ENCODE results near the gene ATN1.
A peak's percentile ranks its signal among the peaks of the same experiment; 100 is the strongest.
"Not testable (repeated sequence)": the region's sequence is repeated elsewhere in the genome, so short reads cannot be mapped to it uniquely, and the experiment has no call there.

The ATN1 gene

DNA sequence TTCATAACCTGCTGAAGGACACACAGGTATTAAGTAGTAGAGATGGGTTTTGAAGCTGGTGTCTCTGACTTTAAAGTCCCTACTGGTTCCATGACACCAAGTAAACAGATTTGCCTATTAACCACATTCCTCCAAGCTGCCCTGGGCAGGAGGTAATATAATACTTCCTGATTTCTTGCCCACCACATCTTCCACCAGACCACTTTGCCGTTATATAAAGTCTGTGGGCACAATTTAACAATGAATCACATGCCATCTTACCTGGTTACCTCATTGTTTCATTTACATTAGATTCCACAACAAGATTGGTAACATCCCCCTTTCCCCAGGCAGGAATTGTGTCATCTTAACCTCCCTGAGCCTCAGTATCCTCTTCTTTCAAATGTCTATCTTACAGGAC is 24.0 kb upstream of the ATN1 start:
- in situ Hi-C loops (cut with MboI; ENCODE audit: low pct_unique_long_range_greater_than_20kb, low sequenced_read_pairs): no loop called here
- DNase-seq: peak; percentile 85

DNA sequence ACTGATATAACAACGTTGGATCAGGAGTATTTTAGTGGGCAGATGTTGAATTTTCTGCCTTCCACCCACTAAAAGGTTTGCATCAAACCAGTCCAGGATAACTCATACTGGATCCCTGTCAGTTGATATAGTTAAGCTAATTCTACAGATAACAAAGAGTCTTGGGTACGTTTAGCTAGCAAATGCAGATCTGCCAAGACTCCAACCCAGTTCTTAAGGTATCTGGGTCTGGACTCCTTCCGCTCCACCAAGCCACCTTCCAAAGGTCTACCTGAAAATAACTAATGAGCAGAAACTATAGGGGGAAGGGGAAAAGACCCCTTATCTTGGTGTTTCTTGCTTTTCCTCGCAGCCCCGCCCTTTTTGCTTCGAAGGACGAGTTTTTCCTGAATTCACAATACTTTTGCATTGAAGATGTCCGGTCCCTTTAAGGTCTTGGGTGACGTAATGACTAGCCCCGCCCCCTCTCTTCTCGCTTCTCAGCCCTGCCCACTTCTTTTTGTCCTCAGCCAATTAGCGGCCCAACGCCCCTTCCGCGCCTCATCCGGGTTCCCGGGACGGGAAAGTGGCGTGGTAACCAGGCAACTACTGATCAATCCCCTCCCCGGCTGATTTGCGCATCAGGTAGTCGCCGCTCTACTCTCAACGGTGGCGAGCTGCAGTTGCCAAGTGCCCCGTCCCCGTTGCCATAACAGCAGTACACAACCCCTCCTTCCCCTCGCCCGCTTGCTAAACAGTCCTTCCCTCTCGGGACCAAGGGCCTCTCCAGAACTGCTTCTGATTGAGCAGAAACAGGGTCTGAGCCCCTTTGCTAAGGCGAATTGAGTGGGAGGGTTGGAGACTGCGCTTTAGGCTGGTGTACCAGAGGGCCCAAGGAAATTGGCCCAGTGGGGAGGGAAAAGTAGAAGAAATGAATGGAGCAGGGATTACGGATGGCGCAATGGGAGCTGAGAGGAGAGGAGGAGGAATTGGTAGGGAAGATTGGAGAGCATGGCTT is 23.2 kb upstream of the ATN1 start, which contains the start of gene LRRC23:
Gene LRRC23 (plus strand): TSS at position 543 of the 997 bp plus-strand sequence. CDS start 812 bp downstream, outside the sequence.
- peak; percentile 99 for DNase-seq
- in situ Hi-C loops (cut with MboI; ENCODE audit: low pct_unique_long_range_greater_than_20kb, low sequenced_read_pairs): no loop called here

DNA sequence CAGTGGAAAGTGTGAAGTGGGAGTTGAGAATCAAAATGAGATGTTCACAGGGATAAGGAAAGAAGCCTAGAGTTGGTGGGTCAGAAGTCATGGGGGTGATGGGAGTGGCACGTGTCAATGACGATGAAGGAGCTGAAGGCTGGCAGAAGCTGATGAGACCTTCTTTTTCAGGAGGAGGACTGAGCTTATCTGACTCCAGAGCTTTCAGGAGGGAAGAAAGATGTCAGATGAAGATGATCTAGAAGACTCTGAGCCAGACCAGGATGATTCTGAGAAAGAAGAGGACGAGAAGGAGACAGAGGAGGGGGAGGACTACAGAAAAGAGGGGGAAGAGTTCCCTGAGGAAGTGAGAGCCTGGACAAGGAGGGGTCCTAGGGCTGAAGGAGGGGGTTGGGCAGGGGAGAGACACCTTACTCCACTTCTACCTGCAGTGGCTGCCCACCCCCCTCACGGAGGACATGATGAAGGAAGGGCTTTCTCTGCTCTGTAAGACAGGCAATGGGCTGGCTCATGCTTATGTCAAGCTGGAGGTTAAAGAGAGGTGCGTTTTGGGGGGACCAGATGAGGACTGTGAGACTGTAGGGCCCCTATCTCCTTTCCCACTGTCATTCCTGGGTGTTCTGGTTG is 22.2 kb upstream of the ATN1 start:
- DNase-seq: no peak
- in situ Hi-C loops (cut with MboI; ENCODE audit: low pct_unique_long_range_greater_than_20kb, low sequenced_read_pairs): no loop called here

- in situ Hi-C loops (cut with MboI; ENCODE audit: low pct_unique_long_range_greater_than_20kb, low sequenced_read_pairs); DNase-seq: not testable (repeated sequence)
Observed at GRCh38 chr12:6908141-6908540, 19.6 kb upstream of the ATN1 start.

DNA sequence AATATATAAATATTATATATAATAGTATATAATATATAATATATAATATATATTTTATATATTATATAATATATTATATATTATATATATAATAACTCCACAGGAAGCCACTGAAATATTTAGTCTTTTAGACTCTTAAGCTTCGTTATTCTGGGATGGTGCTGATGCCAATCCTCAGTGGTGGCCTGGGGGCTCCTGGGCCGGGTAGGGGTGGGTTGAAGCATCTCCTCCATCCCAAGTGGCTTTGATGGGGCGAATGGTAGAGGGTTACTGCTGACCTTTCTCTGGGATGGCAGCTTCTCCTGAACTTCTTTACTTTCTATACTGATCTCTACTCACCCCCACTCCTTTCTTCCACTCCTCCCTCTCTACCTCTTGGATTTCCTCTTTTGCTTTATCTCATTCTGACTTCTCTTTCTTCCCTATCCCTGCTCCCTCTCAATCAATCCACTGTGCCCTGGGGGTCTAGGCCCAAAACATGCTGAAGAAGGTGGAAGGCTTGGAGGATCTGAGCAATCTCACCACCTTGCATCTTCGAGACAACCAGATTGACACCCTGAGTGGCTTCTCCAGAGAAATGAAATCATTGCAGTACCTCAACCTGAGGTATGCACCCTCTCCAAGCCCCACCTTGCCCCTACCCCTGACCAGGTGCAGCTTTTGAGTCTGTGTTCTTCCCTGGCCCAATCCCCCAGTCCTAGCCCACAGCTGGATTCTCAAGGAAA is 18.2 kb upstream of the ATN1 start:
- peak; percentile 49 for DNase-seq

DNA sequence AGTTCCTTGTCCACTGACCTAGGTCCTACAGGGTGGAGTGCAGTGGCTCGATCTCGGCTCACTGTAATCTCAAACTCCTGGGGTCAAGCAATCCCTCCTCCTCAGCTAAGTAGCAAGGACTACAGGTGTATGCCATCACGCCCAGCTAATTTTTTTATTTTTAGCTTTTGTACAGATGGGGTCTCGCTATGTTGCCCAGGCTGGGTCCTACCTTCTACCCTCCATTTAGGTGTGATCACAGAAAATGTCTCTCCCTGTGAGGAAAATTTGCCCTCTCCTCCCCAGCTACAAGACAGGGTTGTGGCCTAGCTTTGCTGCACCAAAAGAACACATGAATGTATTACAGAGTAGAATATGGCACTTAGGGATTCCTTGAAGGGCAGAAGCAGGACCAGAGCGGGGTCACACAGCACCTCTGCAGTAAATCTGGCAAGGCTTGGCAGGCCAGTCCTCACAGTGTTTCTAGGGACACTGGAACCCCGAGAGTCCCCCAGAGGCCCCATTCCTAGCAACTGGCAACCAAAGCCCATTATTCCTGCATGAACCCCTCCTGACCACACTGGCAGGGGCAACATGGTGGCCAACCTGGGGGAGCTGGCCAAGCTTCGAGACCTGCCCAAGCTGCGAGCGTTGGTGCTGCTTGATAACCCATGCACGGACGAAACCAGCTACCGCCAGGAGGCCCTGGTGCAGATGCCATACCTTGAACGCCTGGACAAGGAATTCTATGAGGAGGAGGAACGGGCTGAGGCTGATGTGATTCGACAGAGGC is 15.4 kb upstream of the ATN1 start:
- in situ Hi-C loops (cut with MboI; ENCODE audit: low pct_unique_long_range_greater_than_20kb, low sequenced_read_pairs): no loop called here
- DNase-seq: no peak

More for the DNA sequence above, 18.2 kb upstream of the ATN1 start:
- in situ Hi-C loops (cut with MboI; ENCODE audit: low pct_unique_long_range_greater_than_20kb, low sequenced_read_pairs): no loop called here

DNA sequence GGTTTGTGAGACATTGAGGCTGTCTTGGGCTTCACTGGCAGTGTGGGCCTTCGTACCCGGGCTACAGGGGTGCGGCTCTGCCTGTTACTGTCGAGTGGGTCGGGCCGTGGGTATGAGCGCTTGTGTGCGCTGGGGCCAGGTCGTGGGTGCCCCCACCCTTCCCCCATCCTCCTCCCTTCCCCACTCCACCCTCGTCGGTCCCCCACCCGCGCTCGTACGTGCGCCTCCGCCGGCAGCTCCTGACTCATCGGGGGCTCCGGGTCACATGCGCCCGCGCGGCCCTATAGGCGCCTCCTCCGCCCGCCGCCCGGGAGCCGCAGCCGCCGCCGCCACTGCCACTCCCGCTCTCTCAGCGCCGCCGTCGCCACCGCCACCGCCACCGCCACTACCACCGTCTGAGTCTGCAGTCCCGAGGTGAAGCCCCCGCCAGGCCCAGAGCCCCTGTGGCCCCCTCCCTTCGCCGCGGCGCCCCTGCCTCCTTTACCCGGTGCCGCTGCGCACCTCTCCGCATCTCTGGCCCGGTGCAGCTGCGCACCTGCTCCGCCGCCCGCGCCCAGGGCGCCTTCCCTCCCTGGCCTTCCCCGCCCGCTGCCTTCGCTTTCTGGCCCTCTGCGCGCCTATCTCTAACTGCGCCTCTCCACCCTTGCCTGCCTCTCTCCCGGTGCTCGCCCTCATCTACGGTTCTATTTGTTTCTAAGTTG is 13.4 kb upstream of the ATN1 start, which contains the start of gene ENO2:
Gene ENO2 (plus strand): TSS at position 335 of the 701 bp plus-strand sequence. CDS start 1,253 bp downstream, outside the sequence.
- no peak for DNase-seq

GRCh38 chr12:6914947-6915788 is 12.6 kb upstream of the ATN1 start:
- in situ Hi-C loops (cut with MboI; ENCODE audit: low pct_unique_long_range_greater_than_20kb, low sequenced_read_pairs): no loop called here
- no peak for DNase-seq

More for the DNA sequence above, 13.4 kb upstream of the ATN1 start, which contains the start of gene ENO2:
- in situ Hi-C loops (cut with MboI; ENCODE audit: low pct_unique_long_range_greater_than_20kb, low sequenced_read_pairs): no loop called here

- no peak for DNase-seq
- in situ Hi-C loops (cut with MboI; ENCODE audit: low pct_unique_long_range_greater_than_20kb, low sequenced_read_pairs): no loop called here
Observed at GRCh38 chr12:6915789-6916285, 11.9 kb upstream of the ATN1 start.

DNA sequence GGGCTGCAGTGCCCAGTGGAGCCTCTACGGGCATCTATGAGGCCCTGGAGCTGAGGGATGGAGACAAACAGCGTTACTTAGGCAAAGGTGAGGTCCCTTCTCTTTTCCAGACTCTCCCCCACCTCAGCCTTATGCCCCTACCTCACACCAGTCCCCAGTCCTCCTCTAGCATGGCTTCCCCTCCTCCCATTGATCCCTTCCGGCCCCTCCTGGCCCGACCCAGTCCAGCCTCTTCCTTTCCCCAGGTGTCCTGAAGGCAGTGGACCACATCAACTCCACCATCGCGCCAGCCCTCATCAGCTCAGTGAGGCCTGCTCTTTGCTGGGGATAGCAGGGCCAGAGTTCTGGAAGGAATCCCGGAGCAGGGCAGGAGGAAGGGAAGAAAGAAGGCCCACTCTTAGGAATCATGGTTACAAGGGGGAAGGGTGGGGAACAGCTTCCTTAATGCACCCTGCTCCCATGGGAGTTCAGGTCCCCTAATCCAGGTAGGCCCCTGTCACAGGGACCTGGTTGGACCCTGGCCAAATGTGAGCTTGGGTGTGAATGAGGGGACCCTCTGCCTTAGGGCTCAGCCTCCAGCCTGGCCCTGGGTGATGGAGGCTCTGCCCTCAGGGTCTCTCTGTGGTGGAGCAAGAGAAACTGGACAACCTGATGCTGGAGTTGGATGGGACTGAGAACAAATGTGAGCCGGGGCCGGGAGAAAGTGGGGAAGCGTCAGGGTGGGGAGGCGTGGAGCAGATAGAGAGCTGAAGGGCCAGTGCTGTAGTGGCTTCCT is 11.1 kb upstream of the ATN1 start:
- in situ Hi-C loops (cut with MboI; ENCODE audit: low pct_unique_long_range_greater_than_20kb, low sequenced_read_pairs): no loop called here
- DNase-seq: no peak

DNA sequence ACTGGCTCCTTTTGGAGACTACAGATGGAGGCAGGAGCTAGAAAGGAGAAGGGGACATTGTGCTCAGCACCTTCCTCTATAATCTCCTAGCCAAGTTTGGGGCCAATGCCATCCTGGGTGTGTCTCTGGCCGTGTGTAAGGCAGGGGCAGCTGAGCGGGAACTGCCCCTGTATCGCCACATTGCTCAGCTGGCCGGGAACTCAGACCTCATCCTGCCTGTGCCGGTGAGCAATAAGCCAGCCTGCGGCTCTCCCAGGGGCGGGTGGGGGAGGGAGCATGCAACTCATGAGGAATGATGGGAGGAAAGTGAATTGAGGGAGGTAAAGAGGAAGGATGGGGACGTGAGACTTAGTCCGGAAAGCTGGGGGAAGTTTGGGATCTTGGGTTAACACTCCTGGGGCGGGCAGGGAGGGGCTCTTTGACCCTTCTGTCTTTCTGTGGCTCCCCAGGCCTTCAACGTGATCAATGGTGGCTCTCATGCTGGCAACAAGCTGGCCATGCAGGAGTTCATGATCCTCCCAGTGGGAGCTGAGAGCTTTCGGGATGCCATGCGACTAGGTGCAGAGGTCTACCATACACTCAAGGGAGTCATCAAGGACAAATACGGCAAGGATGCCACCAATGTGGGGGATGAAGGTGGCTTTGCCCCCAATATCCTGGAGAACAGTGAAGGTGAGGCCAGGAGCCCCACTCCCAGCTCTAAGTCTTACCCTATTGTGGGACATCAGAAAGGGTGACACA is 10.1 kb upstream of the ATN1 start:
- no peak for DNase-seq
- in situ Hi-C loops (cut with MboI; ENCODE audit: low pct_unique_long_range_greater_than_20kb, low sequenced_read_pairs): no loop called here

- in situ Hi-C loops (cut with MboI; ENCODE audit: low pct_unique_long_range_greater_than_20kb, low sequenced_read_pairs): no loop called here
- DNase-seq: no peak
Observed at GRCh38 chr12:6919588-6919987, 8.2 kb upstream of the ATN1 start.

- in situ Hi-C loops (cut with MboI; ENCODE audit: low pct_unique_long_range_greater_than_20kb, low sequenced_read_pairs): no loop called here
- no peak for DNase-seq
Observed at GRCh38 chr12:6921539-6921938, 6.2 kb upstream of the ATN1 start.

DNA sequence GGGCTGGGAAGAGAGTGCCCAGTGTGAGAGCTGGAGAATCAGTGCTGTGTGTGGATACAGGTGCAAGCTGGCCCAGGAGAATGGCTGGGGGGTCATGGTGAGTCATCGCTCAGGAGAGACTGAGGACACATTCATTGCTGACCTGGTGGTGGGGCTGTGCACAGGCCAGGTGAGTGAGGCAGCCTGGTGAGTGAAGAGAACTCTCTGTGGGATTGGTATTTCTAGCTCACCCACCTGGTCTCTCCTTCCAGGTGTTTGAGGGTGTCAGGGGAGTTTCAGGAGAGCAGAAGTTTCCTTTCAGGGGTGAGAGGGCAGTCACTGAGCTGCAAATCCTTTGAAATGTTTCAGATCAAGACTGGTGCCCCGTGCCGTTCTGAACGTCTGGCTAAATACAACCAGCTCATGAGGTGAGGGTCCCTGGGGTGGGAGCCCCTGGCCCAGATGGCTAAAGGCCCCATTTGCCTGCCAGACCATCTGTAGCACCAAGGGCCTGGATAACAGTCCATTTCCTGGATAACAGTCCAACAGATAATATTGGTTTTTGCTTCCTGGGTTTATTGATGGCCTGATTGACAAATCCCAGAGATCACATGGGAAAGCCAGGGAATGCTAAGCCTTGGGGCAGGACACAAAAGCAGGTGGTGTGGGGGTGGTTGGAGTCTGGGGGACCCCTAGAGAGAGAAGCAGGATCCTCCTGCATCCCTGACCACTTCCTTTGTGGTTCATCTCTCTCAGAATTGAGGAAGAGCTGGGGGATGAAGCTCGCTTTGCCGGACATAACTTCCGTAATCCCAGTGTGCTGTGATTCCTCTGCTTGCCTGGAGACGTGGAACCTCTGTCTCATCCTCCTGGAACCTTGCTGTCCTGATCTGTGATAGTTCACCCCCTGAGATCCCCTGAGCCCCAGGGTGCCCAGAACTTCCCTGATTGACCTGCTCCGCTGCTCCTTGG is 5.5 kb upstream of the ATN1 start:
- DNase-seq: peak; percentile 61
- in situ Hi-C loops (cut with MboI; ENCODE audit: low pct_unique_long_range_greater_than_20kb, low sequenced_read_pairs): no loop called here
